Parathyroid adenoma (tissue), 2 donors: Measurements from ENCODE around the gene RBM5.
A peak's percentile ranks its signal among the peaks of the same experiment; 100 is the strongest.
"Not testable (repeated sequence)": the region's sequence is repeated elsewhere in the genome, so short reads cannot be mapped to it uniquely, and the experiment has no call there.

Experiments used
- H2AFZ ChIP-seq: fragments of 300-600 bp; sonication (generic); one replicate; pipeline ENCODE4 v1.7.0; 2017; ENCODE audit warnings: antibody characterized with exemption, mild to moderate bottlenecking
- H3K27ac ChIP-seq: fragments of 300-600 bp; sonication (generic); one replicate; pipeline ENCODE4 v1.7.0; 2017
- H3K27me3 ChIP-seq: fragments of 300-600 bp; sonication (generic); one replicate; pipeline ENCODE4 v1.7.0; 2017; ENCODE audit warnings: low read length; ENCODE audit not compliant: control insufficient read depth, insufficient read depth
- H3K36me3 ChIP-seq: fragments of 300-600 bp; sonication (generic); one replicate; pipeline ENCODE4 v1.7.0; 2017; ENCODE audit warnings: low read length; ENCODE audit not compliant: control insufficient read depth, insufficient read depth
- H3K4me1 ChIP-seq: fragments of 300-600 bp; sonication (generic); one replicate; pipeline ENCODE4 v1.7.0; 2017; ENCODE audit warnings: control low read depth
- H3K4me2 ChIP-seq: fragments of 300-600 bp; sonication (generic); one replicate; pipeline ENCODE4 v1.7.0; 2017; ENCODE audit warnings: low read length
- H3K4me3 ChIP-seq: fragments of 300-600 bp; sonication (generic); one replicate; pipeline ENCODE4 v1.7.0; 2017; ENCODE audit warnings: low read depth, low read length
- H3K79me2 ChIP-seq: fragments of 300-600 bp; sonication (generic); one replicate; pipeline ENCODE4 v1.7.0; 2017; ENCODE audit warnings: control low read depth
- H3K9ac ChIP-seq: fragments of 300-600 bp; sonication (generic); one replicate; pipeline ENCODE4 v1.7.0; 2017; ENCODE audit warnings: mild to moderate bottlenecking
- H3K9me3 ChIP-seq: fragments of 300-600 bp; sonication (generic); one replicate; pipeline ENCODE4 v1.7.0; 2017; ENCODE audit warnings: low read length; ENCODE audit not compliant: control insufficient read depth
- TF ChIP-seq, protein P1 (sequence below): fragments of 300-600 bp; sonication (generic); IDR thresholded peaks from one replicate; pipeline ENCODE4 v1.7.0; 2017; ENCODE audit warnings: antibody characterized with exemption, mild to moderate bottlenecking
- donor health status: primary hyperparathyroidism.

The RBM5 gene

DNA sequence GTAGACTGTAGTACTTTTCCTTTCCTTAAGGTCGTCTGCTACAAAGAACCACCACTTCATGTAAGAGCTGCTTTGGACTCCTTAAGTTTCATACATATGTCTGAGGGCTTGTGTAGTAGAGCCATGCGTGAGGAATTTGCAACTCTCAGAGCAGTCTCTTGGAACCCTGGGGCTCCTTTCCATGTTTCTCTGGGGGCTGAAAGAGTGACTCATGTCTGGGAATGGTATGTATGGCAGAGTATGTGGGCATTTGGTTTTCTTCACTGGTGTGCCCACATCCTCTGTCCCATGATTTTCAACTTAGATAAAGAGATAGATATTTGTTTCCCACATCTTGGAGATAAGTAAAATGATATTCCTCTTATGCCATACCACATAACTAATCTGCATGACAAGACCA is 20.6 kb upstream of the RBM5 start:
- Histone ChIP-seq H3K79me2 (no peaks in the 10 kb centered on the region), H3K9ac (no peak overlapping the region), H2AFZ (no peak overlapping the region), H3K4me2 (no peak overlapping the region), H3K36me3 (no peaks in the 10 kb centered on the region), H3K4me1 (peaks cover 2% of the 10 kb centered on the region), H3K27ac (no peak overlapping the region), H3K4me3 (no peak overlapping the region), H3K9me3 (no peaks in the 10 kb centered on the region), H3K27me3 (no peaks in the 10 kb centered on the region)
- TF ChIP-seq, protein P1, sequence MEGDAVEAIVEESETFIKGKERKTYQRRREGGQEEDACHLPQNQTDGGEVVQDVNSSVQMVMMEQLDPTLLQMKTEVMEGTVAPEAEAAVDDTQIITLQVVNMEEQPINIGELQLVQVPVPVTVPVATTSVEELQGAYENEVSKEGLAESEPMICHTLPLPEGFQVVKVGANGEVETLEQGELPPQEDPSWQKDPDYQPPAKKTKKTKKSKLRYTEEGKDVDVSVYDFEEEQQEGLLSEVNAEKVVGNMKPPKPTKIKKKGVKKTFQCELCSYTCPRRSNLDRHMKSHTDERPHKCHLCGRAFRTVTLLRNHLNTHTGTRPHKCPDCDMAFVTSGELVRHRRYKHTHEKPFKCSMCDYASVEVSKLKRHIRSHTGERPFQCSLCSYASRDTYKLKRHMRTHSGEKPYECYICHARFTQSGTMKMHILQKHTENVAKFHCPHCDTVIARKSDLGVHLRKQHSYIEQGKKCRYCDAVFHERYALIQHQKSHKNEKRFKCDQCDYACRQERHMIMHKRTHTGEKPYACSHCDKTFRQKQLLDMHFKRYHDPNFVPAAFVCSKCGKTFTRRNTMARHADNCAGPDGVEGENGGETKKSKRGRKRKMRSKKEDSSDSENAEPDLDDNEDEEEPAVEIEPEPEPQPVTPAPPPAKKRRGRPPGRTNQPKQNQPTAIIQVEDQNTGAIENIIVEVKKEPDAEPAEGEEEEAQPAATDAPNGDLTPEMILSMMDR: no peak

DNA sequence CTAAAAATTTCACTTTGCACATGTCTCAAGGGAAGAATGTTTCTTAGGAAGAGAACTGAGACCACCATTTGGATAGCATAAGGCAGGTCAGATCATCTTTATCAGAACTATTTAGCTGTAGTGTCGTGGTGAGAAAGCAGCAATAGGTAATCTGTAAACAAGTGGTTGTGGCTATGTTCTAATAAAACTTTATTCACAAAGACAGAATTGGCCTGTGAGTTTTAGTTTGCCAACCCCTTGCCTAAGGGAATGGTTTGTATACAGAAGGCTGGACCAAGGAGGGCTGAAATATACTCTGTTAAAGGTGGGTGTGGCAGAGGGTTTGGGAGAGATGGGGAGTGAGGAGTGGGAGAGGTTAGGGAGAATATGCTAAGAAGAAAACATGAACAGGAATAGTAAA is 10.6 kb upstream of the RBM5 start:
- no peaks in the 10 kb centered on the region for H3K4me1 ChIP-seq
- no peak overlapping the region for H2AFZ ChIP-seq
- H3K79me2 ChIP-seq: no peaks in the 10 kb centered on the region
- no peak overlapping the region for H3K4me3 ChIP-seq
- TF ChIP-seq, protein P1: no peak
- H3K4me2 ChIP-seq: no peak overlapping the region
- no peaks in the 10 kb centered on the region for H3K9me3 ChIP-seq
- no peaks in the 10 kb centered on the region for H3K27me3 ChIP-seq
- no peaks in the 10 kb centered on the region for H3K36me3 ChIP-seq
- H3K27ac ChIP-seq: no peak overlapping the region
- H3K9ac ChIP-seq: no peak overlapping the region

GRCh38 chr3:50078622-50079021 is 10.1 kb upstream of the RBM5 start:
- Histone ChIP-seq H2AFZ (no peak overlapping the region), H3K9me3 (no peaks in the 10 kb centered on the region), H3K79me2 (no peaks in the 10 kb centered on the region), H3K9ac (no peak overlapping the region), H3K4me1 (no peaks in the 10 kb centered on the region), H3K4me3 (no peak overlapping the region), H3K27me3 (no peaks in the 10 kb centered on the region), H3K36me3 (no peaks in the 10 kb centered on the region), H3K27ac (no peak overlapping the region), H3K4me2 (no peak overlapping the region)
- TF ChIP-seq, protein P1: no peak

DNA sequence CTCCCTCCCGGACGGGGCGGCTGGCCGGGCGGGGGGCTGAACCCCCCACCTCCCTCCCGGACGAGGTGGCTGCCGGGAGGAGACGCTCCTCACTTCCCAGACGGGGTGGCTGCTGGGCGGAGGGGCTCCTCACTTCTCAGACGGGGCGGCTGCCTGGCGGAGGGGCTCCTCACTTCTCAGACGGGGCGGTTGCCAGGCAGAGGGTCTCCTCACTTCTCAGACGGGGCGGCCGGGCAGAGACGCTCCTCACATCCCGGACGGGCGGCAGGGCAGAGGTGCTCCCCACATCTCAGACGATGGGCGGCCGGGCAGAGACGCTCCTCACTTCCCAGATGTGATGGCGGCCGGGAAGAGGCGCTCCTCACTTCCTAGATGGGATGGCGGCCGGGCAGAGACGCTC is 3.8 kb upstream of the RBM5 start:
- H3K9me3 ChIP-seq, H3K9ac ChIP-seq, H2AFZ ChIP-seq, H3K27me3 ChIP-seq, H3K4me3 ChIP-seq, H3K4me1 ChIP-seq, H3K27ac ChIP-seq, H3K4me2 ChIP-seq, H3K36me3 ChIP-seq: not testable (repeated sequence)
- peaks cover 10% of the 10 kb centered on the region for H3K79me2 ChIP-seq

- Histone ChIP-seq H3K27me3 (no peaks in the 10 kb centered on the region), H3K27ac (peak overlapping the region; percentile 95), H3K4me3 (peak overlapping the region; percentile 94), H2AFZ (peak overlapping the region; percentile 97), H3K9me3 (no peaks in the 10 kb centered on the region), H3K4me1 (peaks cover 15% of the 10 kb centered on the region), H3K36me3 (no peaks in the 10 kb centered on the region), H3K4me2 (peak overlapping the region; percentile 79), H3K79me2 (peaks cover 41% of the 10 kb centered on the region), H3K9ac (peak overlapping the region; percentile 97)
- TF ChIP-seq, protein P1: no peak
These were observed 858 bp downstream of the RBM5 start for GRCh38 chr3:50089609-50089945.
